Osteoblast (primary cell): ENCODE data around the gene LLGL2. TPM values are rescaled to one million over a fixed set of nuclear protein-coding genes. Genes with fewer than 3 reads are reported as not detected.

Experiments used
- DNase-seq: peaks from one replicate; pipeline ENCODE4 v3.0.0; 2011; ENCODE audit warnings: low spot score, mixed read lengths; ENCODE audit not compliant: insufficient read length; ENCODE audit errors: missing footprints
- H2AFZ ChIP-seq: 2 replicates; pipeline ENCODE4 v1.6.0; 2011; ENCODE audit warnings: mild to moderate bottlenecking, low read length
- H3K27ac ChIP-seq: 2 replicates; pipeline ENCODE4 v1.5.1; 2011; ENCODE audit warnings: mild to moderate bottlenecking, low read depth, low read length, moderate library complexity
- H3K27me3 ChIP-seq: 2 replicates; pipeline ENCODE4 v1.6.0; 2012; ENCODE audit warnings: mild to moderate bottlenecking, control low read depth, inconsistent platforms, low read length, moderate library complexity; ENCODE audit not compliant: insufficient read depth
- H3K36me3 ChIP-seq: 2 replicates; pipeline ENCODE4 v1.5.1; 2011; ENCODE audit warnings: mild to moderate bottlenecking, low read length, control low read depth, moderate library complexity; ENCODE audit not compliant: insufficient read depth
- H3K4me1 ChIP-seq: 2 replicates; pipeline ENCODE4 v1.5.1; 2011; ENCODE audit warnings: mild to moderate bottlenecking, low read length, control low read depth, moderate library complexity; ENCODE audit not compliant: insufficient read depth
- H3K4me2 ChIP-seq: 2 replicates; pipeline ENCODE4 v1.6.0; 2011; ENCODE audit warnings: mild to moderate bottlenecking, low read length; ENCODE audit not compliant: insufficient read depth
- H3K4me3 ChIP-seq: fragments of 200-600 bp; sonication (generic); 3 replicates; pipeline ENCODE4 v1.5.1; 2012; ENCODE audit warnings: mild to moderate bottlenecking, low read length, inconsistent platforms; ENCODE audit not compliant: insufficient read depth
- H3K79me2 ChIP-seq: 2 replicates; pipeline ENCODE4 v1.6.0; 2012; ENCODE audit warnings: mild to moderate bottlenecking, low read length, control low read depth, inconsistent platforms; ENCODE audit not compliant: insufficient read depth
- H3K9me3 ChIP-seq: 2 replicates; pipeline ENCODE4 v1.5.1; 2011; ENCODE audit warnings: low read depth, low read length, control low read depth
- H4K20me1 ChIP-seq: 2 replicates; pipeline ENCODE4 v1.6.0; 2012; ENCODE audit warnings: mild to moderate bottlenecking, low read length, control low read depth; ENCODE audit not compliant: insufficient read depth
- CTCF ChIP-seq: IDR thresholded peaks from 2 replicates; pipeline ENCODE4 v1.5.1; 2011; ENCODE audit warnings: mild to moderate bottlenecking, low read depth, low read length, moderate library complexity; ENCODE audit errors: extremely low read depth
- total RNA-seq: library from RNA; depleted of rRNA; stranded (reverse); fragments of >200 nt; gene quantifications from 2 replicates; pipeline ENCODE4 v1.2.3, GENCODE V29; 2012

The LLGL2 gene
- total RNA-seq, 1 donor, result 0.36 TPM

- no peak overlapping the region for H3K4me3 ChIP-seq
- H3K27ac ChIP-seq, result no peak overlapping the region
- no peak overlapping the region for H2AFZ ChIP-seq
- no peaks in the 10 kb centered on the region for H3K9me3 ChIP-seq
- H3K36me3 ChIP-seq, result peaks cover 16% of the 10 kb centered on the region
- no peaks in the 10 kb centered on the region for H3K79me2 ChIP-seq
- no peaks in the 10 kb centered on the region for H3K27me3 ChIP-seq
- no peak for DNase-seq
- no peak overlapping the region for H3K4me2 ChIP-seq
- no peak for TF ChIP-seq CTCF
- peaks cover 3% of the 10 kb centered on the region for H4K20me1 ChIP-seq
- H3K4me1 ChIP-seq, result no peaks in the 10 kb centered on the region
Measured at GRCh38 chr17:75491680-75492079, 33.8 kb upstream of the LLGL2 start.

GRCh38 chr17:75492555-75493168 lies 32.8 kb upstream of the LLGL2 start:
- Histone ChIP-seq H3K4me2 (no peak overlapping the region), H3K27me3 (no peaks in the 10 kb centered on the region), H3K36me3 (peaks cover 16% of the 10 kb centered on the region), H3K4me3 (no peak overlapping the region), H3K27ac (no peak overlapping the region), H3K79me2 (no peaks in the 10 kb centered on the region), H3K4me1 (no peaks in the 10 kb centered on the region), H2AFZ (no peak overlapping the region), H3K9me3 (no peaks in the 10 kb centered on the region), H4K20me1 (peaks cover 2% of the 10 kb centered on the region)
- no peak for DNase-seq
- no peak for TF ChIP-seq CTCF

- Histone ChIP-seq H4K20me1 (no peaks in the 10 kb centered on the region), H3K9me3 (no peaks in the 10 kb centered on the region), H3K4me1 (no peaks in the 10 kb centered on the region), H3K79me2 (no peaks in the 10 kb centered on the region), H3K27ac (no peak overlapping the region), H3K4me2 (no peak overlapping the region), H3K4me3 (no peak overlapping the region), H3K36me3 (peaks cover 16% of the 10 kb centered on the region), H3K27me3 (no peaks in the 10 kb centered on the region), H2AFZ (no peak overlapping the region)
- DNase-seq, result no peak
- no peak for TF ChIP-seq CTCF
Measured at GRCh38 chr17:75493476-75494129, 31.9 kb upstream of the LLGL2 start.

- Histone ChIP-seq H3K4me3 (no peak overlapping the region), H3K27ac (no peak overlapping the region), H4K20me1 (no peaks in the 10 kb centered on the region), H3K4me1 (no peaks in the 10 kb centered on the region), H3K4me2 (no peak overlapping the region), H3K36me3 (peaks cover 22% of the 10 kb centered on the region), H3K9me3 (no peaks in the 10 kb centered on the region), H3K27me3 (no peaks in the 10 kb centered on the region), H2AFZ (no peak overlapping the region), H3K79me2 (no peaks in the 10 kb centered on the region)
- no peak for DNase-seq
- TF ChIP-seq CTCF, result no peak
Measured at GRCh38 chr17:75494326-75494877, 31.1 kb upstream of the LLGL2 start.
